HG02623 (cell line): ENCODE data around the gene BARHL1.
"Not testable (repeated sequence)": the region's sequence is repeated elsewhere in the genome, so short reads cannot be mapped to it uniquely, and the experiment has no call there.

Experiments used
- ATAC-seq: cut with Tn5 transposase; IDR thresholded peaks from one replicate; pipeline ENCODE4 v1.9.1; 2021; ENCODE audit warnings: moderate library complexity; ENCODE audit not compliant: unreplicated experiment

BARHL1 gene

GRCh38 chr9:132556235-132556634, 26.2 kb upstream of the BARHL1 start:
- no peak for ATAC-seq

GRCh38 chr9:132556714-132557113, 25.7 kb upstream of the BARHL1 start:
- no peak for ATAC-seq

GRCh38 chr9:132557159-132557558, 25.2 kb upstream of the BARHL1 start:
- no peak for ATAC-seq

GRCh38 chr9:132559711-132560110, 22.7 kb upstream of the BARHL1 start:
- ATAC-seq: no peak

- no peak for ATAC-seq
Measured at GRCh38 chr9:132560616-132561202, 21.7 kb upstream of the BARHL1 start.

- no peak for ATAC-seq
Measured at GRCh38 chr9:132562306-132562573, 20.2 kb upstream of the BARHL1 start.

GRCh38 chr9:132564526-132564925, 17.9 kb upstream of the BARHL1 start:
- no peak for ATAC-seq

GRCh38 chr9:132568787-132569186, 13.6 kb upstream of the BARHL1 start:
- not testable (repeated sequence) for ATAC-seq

- no peak for ATAC-seq
Measured at GRCh38 chr9:132571806-132572600, 10.4 kb upstream of the BARHL1 start.

GRCh38 chr9:132572921-132573320, 9.5 kb upstream of the BARHL1 start:
- ATAC-seq: no peak

- ATAC-seq: no peak
Measured at GRCh38 chr9:132575005-132575609, 7.3 kb upstream of the BARHL1 start.

GRCh38 chr9:132575811-132576210, 6.6 kb upstream of the BARHL1 start:
- no peak for ATAC-seq

GRCh38 chr9:132577119-132577518, 5.3 kb upstream of the BARHL1 start:
- no peak for ATAC-seq

- no peak for ATAC-seq
Measured at GRCh38 chr9:132578367-132578932, 4.0 kb upstream of the BARHL1 start.

- no peak for ATAC-seq
Measured at GRCh38 chr9:132579427-132579798, 3.0 kb upstream of the BARHL1 start.

GRCh38 chr9:132582786-132583583, 579 bp downstream of the BARHL1 start:
- no peak for ATAC-seq

- no peak for ATAC-seq
Measured at GRCh38 chr9:132583584-132584304, 1.3 kb downstream of the BARHL1 start.

- ATAC-seq: no peak
Measured at GRCh38 chr9:132584601-132585560, 2.5 kb downstream of the BARHL1 start.

GRCh38 chr9:132585954-132586829, 3.8 kb downstream of the BARHL1 start:
- no peak for ATAC-seq
